Measurements from ENCODE around the gene MLKL. TPM values are rescaled to one million over a fixed set of nuclear protein-coding genes. Genes with fewer than 3 reads are reported as not detected.

Gene MLKL
- total and polyA plus RNA-seq, 2 donors (not counting 3 experiments of a cell fraction or from before 2014, with no cell fraction given): 8.1 to 26.5 TPM

DNA sequence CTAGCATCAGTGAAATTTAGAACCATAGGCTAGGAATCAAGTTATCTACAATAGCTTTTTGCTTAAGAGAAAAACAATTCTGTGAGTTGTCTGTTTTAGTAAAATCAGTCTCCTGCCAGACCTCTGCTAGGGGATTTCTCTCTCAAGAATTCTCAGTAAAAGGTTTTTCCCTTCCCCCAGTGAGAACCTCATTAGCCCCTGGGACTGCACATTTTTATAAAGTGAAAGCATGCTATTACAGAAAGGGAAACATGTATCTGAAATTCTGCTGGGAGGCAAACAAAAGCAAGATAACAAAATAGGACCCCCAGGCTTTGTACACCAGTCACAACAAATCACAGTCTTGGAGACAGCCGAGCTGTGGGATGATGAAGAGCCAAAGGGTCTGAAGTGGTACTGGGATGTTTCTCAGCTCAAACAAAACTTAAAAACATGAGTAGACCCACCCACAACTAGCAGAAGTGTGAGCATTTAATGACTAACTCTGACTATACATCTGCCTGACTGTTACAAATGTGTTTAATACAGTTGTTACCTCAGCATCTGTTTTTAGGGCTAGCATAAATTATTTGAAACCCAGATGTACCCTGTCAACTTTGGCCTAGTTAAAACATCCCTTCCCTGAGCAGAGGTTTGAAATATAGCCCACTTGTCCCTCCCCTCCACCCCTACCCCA is 73.8 kb downstream of the MLKL start:
- no peak overlapping the region for H3K4me3 ChIP-seq (replicated peaks in 1 of 3; ENCODE audit: insufficient read depth in 1 of 3, low read depth in 1 of 3, low read length in 3 of 3)
- dilution Hi-C loops (cut with MboI; ENCODE audit: extremely low pct_ligation_motif_present, low sequenced_read_pairs): no loop called here
- H3K4me1 ChIP-seq (ENCODE audit: control insufficient read depth, extremely low read depth, insufficient read depth, low read length): no peaks in the 10 kb centered on the region
- H3K9me1 ChIP-seq (replicated peaks; ENCODE audit: control insufficient read depth, extremely low read depth, insufficient read depth, low read length): no peaks in the 10 kb centered on the region
- BruUV-seq (replicated peaks): no TSS peak
- H3K9ac ChIP-seq (replicated peaks; ENCODE audit: extremely low read depth, insufficient read depth, low read length): no peak overlapping the region
- H4K20me1 ChIP-seq (replicated peaks; ENCODE audit: control insufficient read depth, extremely low read depth, insufficient read depth, low read length): no peaks in the 10 kb centered on the region
- FAIRE-seq: no peak
- no peaks in the 10 kb centered on the region for H3K79me2 ChIP-seq (ENCODE audit: control insufficient read depth, insufficient read depth, low read length)
- ChIA-PET CTCF (no interaction called here), POLR2A (no interaction called here)
- no peak overlapping the region for H3K27ac ChIP-seq (ENCODE audit: insufficient read depth, low read depth, low read length)
- H3K4me2 ChIP-seq (ENCODE audit: insufficient read depth, low read length): no peak overlapping the region
- H3K9me3 ChIP-seq (replicated peaks; ENCODE audit: control insufficient read depth, insufficient read depth, low read length): no peaks in the 10 kb centered on the region
- intact Hi-C loops (cut with micrococcal nuclease): no loop called here
- H3K36me3 ChIP-seq (ENCODE audit: control insufficient read depth in 2 of 2, extremely low read depth in 1 of 2, insufficient read depth in 2 of 2, low read length in 2 of 2): peaks cover 31 to 45% of the 10 kb centered on the region in 2 experiments
- TF ChIP-seq MYC (IDR thresholded peaks at IDR 0.05; ENCODE audit: low read depth, low read length) (no peak), JUN (IDR thresholded peaks at IDR 0.05; ENCODE audit: borderline replicate concordance, insufficient read depth, insufficient read length, low read depth) (no peak), POLR2A (IDR thresholded peaks at IDR 0.05; ENCODE audit: low read depth, low read length) (no peak), CTCF (IDR thresholded peaks at IDR 0.05; ENCODE audit: extremely low read depth in 1 of 2, insufficient read depth in 1 of 2, low read depth in 1 of 2, low read length in 2 of 2) (no peak), POLR2AphosphoS5 (IDR thresholded peaks at IDR 0.05; ENCODE audit: insufficient read depth, low read depth, low read length) (no peak), GATA2 (IDR thresholded peaks at IDR 0.05; ENCODE audit: insufficient read depth, insufficient read length, low read depth, low read length) (no peak), MAX (IDR thresholded peaks at IDR 0.05; ENCODE audit: insufficient read depth, insufficient read length) (no peak), FOS (IDR thresholded peaks at IDR 0.05; ENCODE audit: borderline replicate concordance, insufficient read depth, low read length) (no peak), EZH2 (IDR thresholded peaks at IDR 0.05; ENCODE audit: borderline replicate concordance, low read depth, low read length, severe bottlenecking) (no peak)
- H3K27me3 ChIP-seq (ENCODE audit: control insufficient read depth in 2 of 2, insufficient read depth in 2 of 2, low read length in 2 of 2): no peaks in the 10 kb centered on the region
- no peak for DNase-seq (ENCODE audit: low read depth, low spot score)
- no peak overlapping the region for H2AFZ ChIP-seq (ENCODE audit: low read depth, low read length)
